Heart right ventricle (tissue), 16 donors: Measurements from ENCODE around the gene TRMU. TPM values are rescaled to one million over a fixed set of nuclear protein-coding genes. Genes with fewer than 3 reads are reported as not detected.

ENCODE experiments used
- ATAC-seq, 8 donors: fragments of 200-7000 bp; cut with Tn5 transposase; one replicate each; pipeline ENCODE4 v1.9.1; 2020; ENCODE audit warnings: mild to moderate bottlenecking in 8 of 8, moderate library complexity in 8 of 8, moderate number of reproducible peaks in 1 of 8
- DNase-seq, 2 donors: peaks; one replicate each; pipeline ENCODE4 v3.0.0-alpha.2; 2020
- H3K27ac ChIP-seq, 10 donors: fragments of 200-600 bp; sonication (generic) in 2 of 10; one replicate each; pipeline versions ENCODE4 v1.5.0 to v1.8.0; 2020 to 2022; ENCODE audit warnings: mild to moderate bottlenecking in 3 of 10
- H3K27me3 ChIP-seq, 7 donors: fragments of 200-600 bp; one replicate each; pipeline ENCODE4 v1.8.0; 2021 to 2022; ENCODE audit warnings: mild to moderate bottlenecking in 2 of 7
- H3K36me3 ChIP-seq, 9 donors: fragments of 200-600 bp; sonication (generic) in 1 of 9; one replicate each; pipeline versions ENCODE4 v1.5.0 to v1.8.0; 2020 to 2022; ENCODE audit warnings: mild to moderate bottlenecking in 2 of 9
- H3K4me1 ChIP-seq, 9 donors: fragments of 200-600 bp; sonication (generic) in 1 of 9; one replicate each; pipeline versions ENCODE4 v1.5.0 to v1.8.0; 2020 to 2022; ENCODE audit warnings: mild to moderate bottlenecking in 4 of 9
- H3K4me3 ChIP-seq, 10 donors: fragments of 200-600 bp; sonication (generic) in 2 of 10; one replicate each; pipeline versions ENCODE4 v1.5.0 to v1.8.0; 2020 to 2022; ENCODE audit warnings: mild to moderate bottlenecking in 7 of 10, moderate library complexity in 2 of 10
- H3K9me3 ChIP-seq, 11 donors: fragments of 200-600 bp in 10 of 11; sonication (generic) in 2 of 11; one replicate each; pipeline versions ENCODE4 v1.5.0 to v1.8.0; 2013 to 2022; ENCODE audit warnings: mild to moderate bottlenecking in 2 of 11, control low read depth in 1 of 11, moderate library complexity in 1 of 11
- CTCF ChIP-seq, 9 donors: fragments of 200-600 bp; sonication (generic) in 2 of 9; IDR thresholded peaks; one replicate each; pipeline versions ENCODE4 v1.5.0 to v1.8.0; 2021 to 2022; ENCODE audit warnings: antibody characterized with exemption in 9 of 9, mild to moderate bottlenecking in 5 of 9, moderate library complexity in 1 of 9
- WGBS, 2 donors: extraction: QIAGEN DNeasy Blood & Tissue Kit; methylation state at CpG; one replicate each; pipeline ENCODE4 v1.1.7; 2013; ENCODE audit warnings: inconsistent platforms in 1 of 2; 5-methylcytosine and 5-hydroxymethylcytosine counted together
- intact Hi-C, 10 donors: fragments of 100-400 bp; cut with DNase I; formaldehyde crosslinking; loops; one replicate each; pipeline versions ENCODE4 v1.11.1 to v1.14.2; 2022
- polyA plus RNA-seq, 2 donors: library from polyadenylated mRNA; stranded (reverse); fragments of 200-250 nt; gene quantifications; one replicate each; pipeline ENCODE4 v1.2.3, GENCODE V29; 2013
- total RNA-seq, 10 donors: library from RNA; stranded (reverse); fragmentation: NEBNext Ultra II Directional in 3 of 10; extraction: Animal tissue kit (Norgen Biotek cat#: 25700) in 3 of 10; gene quantifications; one replicate each; pipeline versions ENCODE4 v1.2.1 to v1.2.4, GENCODE V29; 2021 to 2023
- donor health status: Arrhythmogenic right ventricular cardiomyopathy.
- donor health status: ischemic (EF 13 %, LVEDD 7.1; RV severe dilation, severe dysfunction).
- donor health status: healthy with polysubstance abuse.
- donor health status: DM: no; HTN: yes; CAD: no.
- donor health status: DM: no; HTN: no; CAD: no.
- donor health status: ischemic (EF 25% LVEDD 6.9; RV normal size, moderate dysfunction).
- donor health status: ischemic (EF 25% LVEDD 5.7; RV mildly dilated, moderate dysfunction).
- donor health status: healthy.
- donor health status: DM: yes; HTN: yes; CAD: no.
- donor health status: Ischemic cardiomyopathy.
- donor health status: ischemic (EF 35%, LVEDD 5.7; RV mildly dilated, moderate dysfunction).
- donor health status: nonischemic (EF 11% LVEDD 7.7; RV severe dilation, severe dysfunction).
- donor health status: DM: yes; HTN: yes; CAD: no.
- donor health status: PGD.
- donor health status: ischemic (EF 29% LVEDD 5.4; RV normal size, mild dysfunction).
- donor health status: nonischemic (EF 23%, LVEDD 6.1; RV moderate dilation, normal function).

The TRMU gene
- total and polyA plus RNA-seq, 12 donors, result 22.1 to 80.5 (median 31.1) TPM

GRCh38 chr22:46319319-46319718 is 16.2 kb upstream of the TRMU start:
- peaks cover 0 to 2% (median 0%) of the 10 kb centered on the region in 9 donors for H3K4me1 ChIP-seq
- intact Hi-C loops, result loop anchor here in 3 of 10 donors (5.0 to 10.0 kb wide), 2 partner anchors 325 to 327 kb away; no protein-coding TSS in a partner anchor
- ATAC-seq, result no peak
- no peaks in the 10 kb centered on the region for H3K9me3 ChIP-seq
- H3K27ac ChIP-seq, result no peak overlapping the region
- H3K4me3 ChIP-seq, result no peak overlapping the region
- H3K27me3 ChIP-seq, result no peaks in the 10 kb centered on the region
- TF ChIP-seq CTCF (IDR thresholded peaks at IDR 0.05), result no peak
- WGBS, 2 donors, result 95 to 97% methylated on average over 10 of the region's 10 CpGs
- peaks cover 0 to 70% (median 0%) of the 10 kb centered on the region in 9 donors for H3K36me3 ChIP-seq
- no peak for DNase-seq

GRCh38 chr22:46320166-46320710 is 15.3 kb upstream of the TRMU start:
- intact Hi-C loops, result no loop called here
- Histone ChIP-seq H3K27me3 (no peaks in the 10 kb centered on the region), H3K4me3 (no peak overlapping the region), H3K9me3 (no peaks in the 10 kb centered on the region), H3K36me3 (peaks cover 0 to 73% (median 0%) of the 10 kb centered on the region in 9 donors), H3K27ac (no peak overlapping the region), H3K4me1 (no peaks in the 10 kb centered on the region)
- WGBS, 2 donors, result 89 to 90% methylated on average over 14 of the region's 14 CpGs
- no peak for DNase-seq
- peak in 1 of 8 donors; percentile 46 for ATAC-seq
- no peak for TF ChIP-seq CTCF (IDR thresholded peaks at IDR 0.05)

GRCh38 chr22:46320716-46321386 is 14.7 kb upstream of the TRMU start:
- WGBS, 2 donors, result 95 to 96% methylated on average over 20 of the region's 20 CpGs
- ATAC-seq, result no peak
- intact Hi-C loops, result no loop called here

GRCh38 chr22:46322711-46323110 is 12.8 kb upstream of the TRMU start:
- H3K9me3 ChIP-seq, result no peaks in the 10 kb centered on the region
- no peak overlapping the region for H3K4me3 ChIP-seq
- no peaks in the 10 kb centered on the region for H3K4me1 ChIP-seq
- no peaks in the 10 kb centered on the region for H3K27me3 ChIP-seq
- no peak for TF ChIP-seq CTCF (IDR thresholded peaks at IDR 0.05)
- peaks cover 0 to 73% (median 0%) of the 10 kb centered on the region in 9 donors for H3K36me3 ChIP-seq
- intact Hi-C loops, result no loop called here
- no peak for DNase-seq
- 96% methylated on average over 15 of the region's 15 CpGs for WGBS, 2 donors
- no peak overlapping the region for H3K27ac ChIP-seq
- ATAC-seq, result no peak

More at GRCh38 chr22:46320716-46321386, 14.7 kb upstream of the TRMU start:
- no peak for TF ChIP-seq CTCF (IDR thresholded peaks at IDR 0.05)
- no peak for DNase-seq
- Histone ChIP-seq H3K27ac (no peak overlapping the region), H3K36me3 (peaks cover 0 to 73% (median 0%) of the 10 kb centered on the region in 9 donors), H3K4me3 (no peak overlapping the region), H3K4me1 (no peaks in the 10 kb centered on the region), H3K9me3 (no peaks in the 10 kb centered on the region), H3K27me3 (no peaks in the 10 kb centered on the region)
